ENCODE results near the gene FMO1.
"Not testable (repeated sequence)": the region's sequence is repeated elsewhere in the genome, so short reads cannot be mapped to it uniquely, and the experiment has no call there.

Gene FMO1

GRCh38 chr1:171236231-171236630 lies 12.1 kb upstream of the FMO1 start:
- not testable (repeated sequence) for DNase-seq

- DNase-seq: no peak
These were observed 4.4 kb upstream of the FMO1 start for GRCh38 chr1:171243878-171244277.

- no peak for DNase-seq
These were observed 2.7 kb upstream of the FMO1 start for GRCh38 chr1:171245458-171246064.

- no peak for DNase-seq
These were observed 793 bp upstream of the FMO1 start for GRCh38 chr1:171247501-171247900.

GRCh38 chr1:171248841-171249240 lies 547 bp downstream of the FMO1 start:
- DNase-seq: no peak

GRCh38 chr1:171250263-171250662 lies 2.0 kb downstream of the FMO1 start:
- DNase-seq: no peak

- peak; percentile 60 for DNase-seq
These were observed 3.0 kb downstream of the FMO1 start for GRCh38 chr1:171251042-171251951.

GRCh38 chr1:171251952-171252300 lies 3.6 kb downstream of the FMO1 start:
- no peak for DNase-seq

- peak; percentile 59 for DNase-seq
These were observed 4.2 kb downstream of the FMO1 start for GRCh38 chr1:171252482-171252881.

GRCh38 chr1:171254859-171255258 lies 6.6 kb downstream of the FMO1 start:
- no peak for DNase-seq

- DNase-seq: peak; percentile 37
These were observed 8.8 kb downstream of the FMO1 start for GRCh38 chr1:171256940-171257606.

- DNase-seq: peak; percentile 68
These were observed 9.3 kb downstream of the FMO1 start for GRCh38 chr1:171257607-171258076.

- no peak for DNase-seq
These were observed 10.1 kb downstream of the FMO1 start for GRCh38 chr1:171258429-171258828.

GRCh38 chr1:171258943-171259342 lies 10.6 kb downstream of the FMO1 start:
- DNase-seq: no peak

- no peak for DNase-seq
These were observed 13.0 kb downstream of the FMO1 start for GRCh38 chr1:171261336-171261735.

- no peak for DNase-seq
These were observed 15.6 kb downstream of the FMO1 start for GRCh38 chr1:171263901-171264300.

GRCh38 chr1:171265686-171266085 lies 17.4 kb downstream of the FMO1 start:
- DNase-seq: no peak

- no peak for DNase-seq
These were observed 18.6 kb downstream of the FMO1 start for GRCh38 chr1:171266930-171267329.

GRCh38 chr1:171267391-171267790 lies 19.1 kb downstream of the FMO1 start:
- DNase-seq: peak; percentile 28

GRCh38 chr1:171270806-171271205 lies 22.5 kb downstream of the FMO1 start:
- no peak for DNase-seq

GRCh38 chr1:171277534-171277933 lies 29.2 kb downstream of the FMO1 start:
- DNase-seq: no peak

GRCh38 chr1:171279234-171279633 lies 30.9 kb downstream of the FMO1 start:
- DNase-seq: no peak

GRCh38 chr1:171279678-171280077 lies 31.4 kb downstream of the FMO1 start:
- DNase-seq: no peak

- DNase-seq: no peak
These were observed 32.3 kb downstream of the FMO1 start for GRCh38 chr1:171280599-171280998.
